GM12865 (cell line): ENCODE results near the gene RBPJ.

Source experiments
- DNase-seq: peaks from one replicate; pipeline ENCODE4 v3.0.0; 2010; ENCODE audit warnings: low read depth
- H3K4me3 ChIP-seq: 2 replicates; pipeline ENCODE4 v1.5.1; 2011; ENCODE audit warnings: mild to moderate bottlenecking, low read depth, low read length, control low read depth
- TF ChIP-seq, protein P1 (sequence below): IDR thresholded peaks from 2 replicates; pipeline ENCODE4 v1.5.1; 2011; ENCODE audit warnings: low read length, control low read depth, low read depth, inconsistent platforms; ENCODE audit not compliant: insufficient read depth; ENCODE audit errors: missing control alignments

Gene RBPJ

GRCh38 chr4:26433556-26433955 lies 112.7 kb downstream of the RBPJ start:
- TF ChIP-seq, protein P1, sequence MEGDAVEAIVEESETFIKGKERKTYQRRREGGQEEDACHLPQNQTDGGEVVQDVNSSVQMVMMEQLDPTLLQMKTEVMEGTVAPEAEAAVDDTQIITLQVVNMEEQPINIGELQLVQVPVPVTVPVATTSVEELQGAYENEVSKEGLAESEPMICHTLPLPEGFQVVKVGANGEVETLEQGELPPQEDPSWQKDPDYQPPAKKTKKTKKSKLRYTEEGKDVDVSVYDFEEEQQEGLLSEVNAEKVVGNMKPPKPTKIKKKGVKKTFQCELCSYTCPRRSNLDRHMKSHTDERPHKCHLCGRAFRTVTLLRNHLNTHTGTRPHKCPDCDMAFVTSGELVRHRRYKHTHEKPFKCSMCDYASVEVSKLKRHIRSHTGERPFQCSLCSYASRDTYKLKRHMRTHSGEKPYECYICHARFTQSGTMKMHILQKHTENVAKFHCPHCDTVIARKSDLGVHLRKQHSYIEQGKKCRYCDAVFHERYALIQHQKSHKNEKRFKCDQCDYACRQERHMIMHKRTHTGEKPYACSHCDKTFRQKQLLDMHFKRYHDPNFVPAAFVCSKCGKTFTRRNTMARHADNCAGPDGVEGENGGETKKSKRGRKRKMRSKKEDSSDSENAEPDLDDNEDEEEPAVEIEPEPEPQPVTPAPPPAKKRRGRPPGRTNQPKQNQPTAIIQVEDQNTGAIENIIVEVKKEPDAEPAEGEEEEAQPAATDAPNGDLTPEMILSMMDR: no peak
- no peak for DNase-seq
- no peak overlapping the region for H3K4me3 ChIP-seq

GRCh38 chr4:26434030-26434639 lies 113.3 kb downstream of the RBPJ start:
- no peak overlapping the region for H3K4me3 ChIP-seq
- DNase-seq: no peak
- TF ChIP-seq, protein P1: no peak

GRCh38 chr4:26441102-26441501 lies 120.3 kb downstream of the RBPJ start:
- TF ChIP-seq, protein P1: no peak

DNA sequence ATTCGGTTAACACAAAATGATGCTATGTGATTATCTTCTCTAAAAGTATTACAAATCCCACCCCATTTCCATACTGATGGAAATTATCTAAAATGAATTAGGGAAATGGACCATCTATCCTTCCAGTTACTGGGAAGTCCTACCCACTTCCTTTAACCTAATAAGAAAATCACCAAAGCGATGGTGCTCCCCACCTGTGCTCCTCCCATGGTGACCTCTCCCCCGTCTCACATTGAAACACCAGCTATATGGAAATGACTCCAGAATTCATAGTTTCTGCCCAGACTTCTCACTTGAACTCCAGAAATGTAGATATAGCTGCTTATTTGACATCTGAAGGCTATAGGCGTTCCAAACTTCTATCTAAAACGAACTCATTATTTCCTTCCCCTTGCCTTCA lies 121.0 kb downstream of the RBPJ start:
- TF ChIP-seq, protein P1: no peak
- no peak overlapping the region for H3K4me3 ChIP-seq
- no peak for DNase-seq

More at GRCh38 chr4:26441102-26441501, 120.3 kb downstream of the RBPJ start:
- H3K4me3 ChIP-seq: no peak overlapping the region
- DNase-seq: no peak

DNA sequence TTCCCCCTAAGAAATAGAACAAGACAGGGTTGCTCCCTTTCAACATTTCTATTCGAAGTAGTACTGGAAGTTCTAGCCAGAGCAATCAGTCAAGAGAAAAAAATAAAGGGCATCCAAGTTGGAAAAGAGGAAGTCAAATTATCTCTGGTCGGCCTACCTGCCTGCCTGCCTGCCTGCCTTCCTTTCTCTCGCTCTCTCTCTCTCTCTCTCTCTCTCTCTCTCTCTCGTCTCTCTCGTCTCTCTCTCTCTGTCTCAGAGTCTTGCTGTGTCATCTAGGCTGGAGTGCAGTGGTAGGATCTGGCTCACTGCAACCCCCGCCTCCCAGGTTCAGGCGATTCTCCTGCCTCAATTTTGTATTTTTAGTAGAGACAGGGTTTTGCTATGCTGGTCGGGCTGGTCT lies 126.6 kb downstream of the RBPJ start:
- TF ChIP-seq, protein P1: no peak
- no peak for DNase-seq

GRCh38 chr4:26450418-26450817 lies 129.6 kb downstream of the RBPJ start:
- TF ChIP-seq, protein P1: no peak
- no peak for DNase-seq
- no peak overlapping the region for H3K4me3 ChIP-seq

More for the DNA sequence above, 126.6 kb downstream of the RBPJ start:
- no peak overlapping the region for H3K4me3 ChIP-seq

DNA sequence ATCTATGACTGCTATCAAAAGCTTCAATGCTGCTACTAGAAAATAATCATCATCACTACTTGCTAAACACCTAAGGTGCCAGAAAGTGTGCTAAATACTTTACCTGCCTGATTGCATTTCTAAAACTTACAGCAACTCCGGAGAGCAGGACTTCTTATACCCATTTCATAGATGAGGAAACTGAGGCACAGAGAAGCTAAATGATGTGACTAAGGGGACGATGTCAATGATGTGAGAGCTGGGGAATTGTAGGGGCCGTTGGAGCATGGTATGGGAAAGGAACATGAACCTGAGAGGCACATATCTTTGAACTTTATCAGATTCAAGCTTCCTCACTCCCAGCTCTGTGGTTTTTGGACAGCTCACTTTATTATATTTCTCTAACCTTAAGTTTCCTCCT lies 130.8 kb downstream of the RBPJ start:
- TF ChIP-seq, protein P1: no peak
- DNase-seq: no peak
- no peak overlapping the region for H3K4me3 ChIP-seq
